Colonic mucosa (tissue), 4 donors: ENCODE measurements around the gene PAPOLA. TPM values are rescaled to one million over a fixed set of nuclear protein-coding genes. Genes with fewer than 3 reads are reported as not detected.

ENCODE experiments used
- DNase-seq: peaks from one replicate; pipeline ENCODE4 v3.0.0-alpha.2; 2020
- H3K27ac ChIP-seq: fragments of 200-600 bp; one replicate; pipeline ENCODE4 v1.8.0; 2021
- H3K27me3 ChIP-seq: fragments of 200-600 bp; one replicate; pipeline ENCODE4 v1.8.0; 2021
- H3K36me3 ChIP-seq: fragments of 200-600 bp; one replicate; pipeline ENCODE4 v1.8.0; 2021
- H3K4me1 ChIP-seq: fragments of 200-600 bp; one replicate; pipeline ENCODE4 v1.8.0; 2021; ENCODE audit warnings: mild to moderate bottlenecking
- H3K4me3 ChIP-seq: fragments of 200-600 bp; one replicate; pipeline ENCODE4 v1.8.0; 2021
- H3K9ac ChIP-seq, 2 donors: one replicate each; pipeline ENCODE4 v1.7.0; 2013; ENCODE audit warnings: control low read depth in 2 of 2, low read depth in 2 of 2, low read length in 2 of 2
- H3K9me3 ChIP-seq: fragments of 200-600 bp; one replicate; pipeline ENCODE4 v1.8.0; 2021
- CTCF ChIP-seq: fragments of 200-600 bp; IDR thresholded peaks from one replicate; pipeline ENCODE4 v1.8.0; 2022; ENCODE audit warnings: antibody characterized with exemption, mild to moderate bottlenecking
- intact Hi-C: fragments of 100-400 bp; cut with DNase I; formaldehyde crosslinking; loops from one replicate; pipeline ENCODE4 v1.14.1; 2022
- total RNA-seq, 2 donors: library from RNA; stranded (reverse); fragmentation: NEBNext Ultra II Directional in 1 of 2; extraction: Animal tissue kit (Norgen Biotek cat#: 25700) in 1 of 2; gene quantifications; one replicate each; pipeline ENCODE4 v1.2.1, GENCODE V29; 2021
- donor health status: healthy.
- donor health status: DM: no; HTN: no; CAD: no.
- donor health status: DM: no; HTN: no; CAD: no.

Gene PAPOLA
- total RNA-seq, 2 donors from 2014 or later, result 176 to 196 TPM

GRCh38 chr14:96589577-96589976 lies 87.4 kb downstream of the PAPOLA start:
- Histone ChIP-seq H3K27me3 (peaks cover 8% of the 10 kb centered on the region), H3K4me3 (no peak overlapping the region), H3K9ac (no peak overlapping the region), H3K36me3 (no peaks in the 10 kb centered on the region), H3K4me1 (no peaks in the 10 kb centered on the region), H3K27ac (no peak overlapping the region), H3K9me3 (no peaks in the 10 kb centered on the region)
- no peak for DNase-seq
- no peak for TF ChIP-seq CTCF
- intact Hi-C loops, result no loop called here

- Histone ChIP-seq H3K4me1 (no peaks in the 10 kb centered on the region), H3K4me3 (no peak overlapping the region), H3K36me3 (no peaks in the 10 kb centered on the region), H3K27me3 (peaks cover 8% of the 10 kb centered on the region), H3K9me3 (no peaks in the 10 kb centered on the region), H3K27ac (no peak overlapping the region), H3K9ac (no peak overlapping the region)
- intact Hi-C loops, result no loop called here
- TF ChIP-seq CTCF, result no peak
- DNase-seq, result no peak
These were observed 88.1 kb downstream of the PAPOLA start for GRCh38 chr14:96590190-96590864.

GRCh38 chr14:96592591-96593386 lies 90.6 kb downstream of the PAPOLA start:
- no peaks in the 10 kb centered on the region for H3K36me3 ChIP-seq
- H3K9me3 ChIP-seq, result no peaks in the 10 kb centered on the region
- peaks cover 8% of the 10 kb centered on the region for H3K27me3 ChIP-seq
- H3K4me1 ChIP-seq, result no peaks in the 10 kb centered on the region
- no peak for TF ChIP-seq CTCF
- DNase-seq, result peak; percentile 54
- peak overlapping the region; percentile 30 for H3K4me3 ChIP-seq
- intact Hi-C loops, result no loop called here
- H3K27ac ChIP-seq, result no peak overlapping the region
- H3K9ac ChIP-seq, result no peak overlapping the region

GRCh38 chr14:96594961-96595360 lies 92.8 kb downstream of the PAPOLA start:
- H3K4me3 ChIP-seq, result no peak overlapping the region
- H3K9me3 ChIP-seq, result no peaks in the 10 kb centered on the region
- no peak overlapping the region for H3K27ac ChIP-seq
- no peaks in the 10 kb centered on the region for H3K4me1 ChIP-seq
- intact Hi-C loops, result no loop called here
- no peak for DNase-seq
- no peaks in the 10 kb centered on the region for H3K36me3 ChIP-seq
- H3K9ac ChIP-seq, result no peak overlapping the region
- peaks cover 8% of the 10 kb centered on the region for H3K27me3 ChIP-seq
- no peak for TF ChIP-seq CTCF

- H3K4me1 ChIP-seq, result no peaks in the 10 kb centered on the region
- TF ChIP-seq CTCF, result no peak
- intact Hi-C loops, result no loop called here
- H3K27me3 ChIP-seq, result peaks cover 4% of the 10 kb centered on the region
- no peak overlapping the region for H3K4me3 ChIP-seq
- DNase-seq, result no peak
- H3K36me3 ChIP-seq, result no peaks in the 10 kb centered on the region
- no peak overlapping the region for H3K27ac ChIP-seq
- H3K9ac ChIP-seq, result no peak overlapping the region
- H3K9me3 ChIP-seq, result no peaks in the 10 kb centered on the region
These were observed 95.5 kb downstream of the PAPOLA start for GRCh38 chr14:96597680-96598079.
